HG02610 (cell line): ENCODE measurements around the gene PTMA.
"Not testable (repeated sequence)": the region's sequence is repeated elsewhere in the genome, so short reads cannot be mapped to it uniquely, and the experiment has no call there.

ENCODE experiments used
- ATAC-seq: cut with Tn5 transposase; IDR thresholded peaks from one replicate; pipeline ENCODE4 v1.9.1; 2021; ENCODE audit warnings: mild to moderate bottlenecking, moderate library complexity; ENCODE audit not compliant: unreplicated experiment

The PTMA gene, protein sequence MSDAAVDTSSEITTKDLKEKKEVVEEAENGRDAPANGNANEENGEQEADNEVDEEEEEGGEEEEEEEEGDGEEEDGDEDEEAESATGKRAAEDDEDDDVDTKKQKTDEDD

DNA sequence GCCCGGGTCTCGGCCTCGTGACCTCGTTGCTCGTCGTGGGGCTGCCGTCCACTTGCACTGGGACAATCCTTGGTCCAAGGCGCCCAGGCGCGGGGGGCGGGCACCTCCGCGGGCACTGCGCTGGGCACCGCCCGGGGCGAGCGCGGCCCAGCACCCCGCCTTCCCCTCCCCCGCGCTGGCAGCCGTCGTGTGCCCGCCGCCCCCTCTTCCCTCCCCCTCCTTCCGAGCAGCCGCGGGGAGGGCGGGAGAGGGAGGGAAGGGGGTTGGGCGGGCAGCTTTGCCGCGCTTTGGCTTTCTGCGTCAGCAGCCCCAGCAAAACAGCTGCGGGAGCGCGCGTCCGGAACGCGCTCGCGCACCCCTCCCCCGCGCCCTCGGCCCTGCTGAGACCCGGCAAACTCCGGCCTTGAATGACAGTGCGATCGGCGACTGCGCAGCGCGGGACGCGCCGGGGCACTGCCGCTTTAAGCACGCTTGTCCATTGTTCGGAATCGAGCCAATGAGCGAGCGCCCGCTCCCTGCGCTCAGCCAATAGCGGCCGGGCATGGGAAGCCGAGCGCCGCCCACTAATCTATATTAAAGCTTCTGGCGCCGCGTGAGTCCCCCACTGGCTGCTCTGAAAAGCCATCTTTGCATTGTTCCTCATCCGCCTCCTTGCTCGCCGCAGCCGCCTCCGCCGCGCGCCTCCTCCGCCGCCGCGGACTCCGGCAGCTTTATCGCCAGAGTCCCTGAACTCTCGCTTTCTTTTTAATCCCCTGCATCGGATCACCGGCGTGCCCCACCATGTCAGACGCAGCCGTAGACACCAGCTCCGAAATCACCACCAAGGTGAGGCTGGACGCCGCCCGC, at the start of gene PTMA:
PTMA (plus strand) TSS at position 599 of the 846 bp plus-strand sequence; CDS start at position 781, 182 bp downstream.
- ATAC-seq: peak; percentile 63

DNA sequence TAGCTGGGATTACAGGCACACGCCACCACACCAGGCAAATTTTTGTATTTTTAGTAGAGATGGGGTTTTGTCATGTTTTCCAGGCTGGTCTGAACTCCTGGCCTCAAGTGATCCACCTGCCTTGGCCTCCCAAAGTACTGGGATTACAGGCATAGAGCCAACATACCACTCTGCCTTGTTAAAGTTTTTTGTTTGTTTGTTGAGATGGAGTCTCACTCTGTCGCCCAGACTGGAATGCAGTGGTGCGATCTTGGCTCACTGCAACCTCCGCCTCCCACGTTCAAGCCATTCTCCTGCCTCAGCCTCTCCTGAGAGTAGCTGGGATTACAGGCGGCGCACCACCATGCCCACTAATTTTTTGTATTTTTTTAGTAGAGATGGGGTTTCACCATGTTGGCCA, 48.3 kb upstream of the PTMA start:
- ATAC-seq: not testable (repeated sequence)

- no peak for ATAC-seq
Measured at GRCh38 chr2:231660860-231661259, 47.5 kb upstream of the PTMA start.

GRCh38 chr2:231661422-231662027, 46.8 kb upstream of the PTMA start:
- no peak for ATAC-seq

- peak; percentile 68 for ATAC-seq
Measured at GRCh38 chr2:231662028-231662810, 46.1 kb upstream of the PTMA start.

GRCh38 chr2:231662811-231663457, 45.4 kb upstream of the PTMA start:
- no peak for ATAC-seq

- ATAC-seq: no peak
Measured at GRCh38 chr2:231663458-231664212, 44.7 kb upstream of the PTMA start.

GRCh38 chr2:231664727-231665126, 43.6 kb upstream of the PTMA start:
- ATAC-seq: no peak

DNA sequence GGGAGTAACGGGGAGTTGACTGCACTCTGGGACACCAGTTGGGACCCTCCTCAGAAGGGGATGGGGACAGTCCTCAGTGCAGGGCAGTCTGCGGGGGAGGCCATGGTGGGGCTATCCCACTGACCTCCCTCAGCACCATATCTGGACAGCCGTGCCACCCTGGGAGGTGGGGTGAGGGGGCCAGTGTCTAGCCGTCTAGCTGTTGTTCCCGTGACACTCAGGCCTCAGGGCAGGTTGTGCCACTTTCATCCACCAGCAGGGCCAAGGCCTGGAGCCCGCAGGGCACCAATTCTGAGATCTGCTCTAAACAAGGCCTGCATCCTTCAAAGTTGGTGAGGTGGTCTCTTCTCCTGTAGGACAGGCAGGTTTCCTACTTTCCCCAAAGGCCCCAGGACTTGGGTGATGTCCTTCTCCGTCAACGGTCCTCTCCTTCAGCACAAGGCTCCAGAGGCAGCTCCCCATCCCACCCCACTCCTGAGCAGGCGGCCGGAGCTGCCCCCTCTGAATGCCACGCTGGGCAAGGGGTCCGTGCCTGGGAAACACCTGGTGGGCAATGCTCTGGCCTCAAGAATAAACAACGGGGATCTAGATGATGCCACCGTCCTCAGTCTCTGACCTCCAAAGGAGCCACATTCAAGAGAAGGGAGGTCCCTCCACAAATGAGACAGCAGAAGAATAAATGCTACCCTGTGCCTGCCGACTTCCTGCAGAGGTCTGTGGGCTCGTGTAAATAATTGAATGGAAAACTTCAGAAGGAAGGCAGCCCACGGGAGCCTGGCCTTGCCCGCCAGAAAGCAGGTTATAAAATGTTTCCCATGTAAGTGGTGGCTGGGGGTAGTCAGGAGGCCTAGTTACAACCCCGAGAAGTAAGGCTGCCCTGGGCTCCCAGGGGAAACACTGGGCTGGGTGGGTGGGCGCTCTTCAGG, 42.8 kb upstream of the PTMA start:
- ATAC-seq: no peak

DNA sequence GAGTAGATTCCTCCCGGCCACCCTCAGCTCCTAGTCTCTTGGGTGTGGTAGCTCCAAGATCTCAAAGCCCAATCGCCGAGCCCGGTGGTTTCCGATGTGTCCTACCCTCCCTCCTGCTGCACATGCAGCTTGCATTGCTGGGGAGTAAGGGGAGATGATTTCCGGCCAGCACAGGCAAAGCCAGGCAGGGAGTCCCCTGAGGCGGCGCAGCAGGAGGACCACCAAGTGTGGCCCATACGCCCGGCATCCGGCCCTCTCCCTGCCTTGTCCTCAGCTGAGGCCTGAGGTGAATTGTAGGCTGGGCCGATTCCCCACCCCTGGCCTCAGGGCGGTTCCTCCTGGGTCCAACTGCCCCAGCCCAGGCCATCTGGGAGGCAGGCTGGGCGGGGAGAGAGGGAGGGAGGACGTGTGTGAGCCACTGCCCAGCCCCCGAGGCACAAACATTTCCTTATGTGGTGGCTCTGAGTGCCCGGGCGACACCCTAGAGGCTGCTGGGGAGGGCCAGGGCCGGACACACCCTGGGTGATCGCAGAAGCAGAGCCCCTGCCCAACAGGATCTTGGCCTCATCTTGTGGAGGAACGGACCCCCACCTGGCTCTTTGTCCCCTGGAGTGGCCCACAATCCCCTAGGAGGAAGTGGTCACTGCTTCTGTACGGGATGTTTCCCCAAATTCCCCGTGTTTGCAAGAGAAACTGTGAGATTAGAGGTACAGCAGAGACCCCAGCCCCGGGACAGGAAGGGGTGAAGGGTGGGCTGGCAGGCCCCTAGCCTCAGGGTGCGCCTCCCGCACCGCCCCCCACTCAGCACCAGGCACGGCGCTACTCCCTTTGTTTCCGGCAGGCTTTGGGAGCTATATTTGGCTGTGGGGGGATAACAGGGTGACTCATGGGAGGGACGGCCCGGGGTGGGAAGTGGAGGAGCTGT, 41.9 kb upstream of the PTMA start:
- ATAC-seq: peak; percentile 47

DNA sequence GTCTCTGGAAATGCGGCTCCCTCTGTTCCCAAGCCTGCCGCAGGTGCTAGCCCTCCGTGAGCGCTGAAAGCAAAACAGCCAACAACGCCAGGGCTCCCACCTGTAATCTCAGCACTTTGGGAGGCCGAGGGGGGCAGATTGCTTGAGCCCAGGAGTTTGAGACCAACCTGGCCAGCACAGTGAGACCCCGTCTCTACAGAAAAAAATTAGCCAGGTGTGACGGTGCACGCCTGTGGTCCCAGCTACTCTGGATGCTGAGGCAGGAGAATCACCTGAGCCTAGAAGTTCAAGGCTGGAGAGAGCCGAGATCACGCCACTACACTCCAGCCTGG, 41.3 kb upstream of the PTMA start:
- ATAC-seq: no peak

DNA sequence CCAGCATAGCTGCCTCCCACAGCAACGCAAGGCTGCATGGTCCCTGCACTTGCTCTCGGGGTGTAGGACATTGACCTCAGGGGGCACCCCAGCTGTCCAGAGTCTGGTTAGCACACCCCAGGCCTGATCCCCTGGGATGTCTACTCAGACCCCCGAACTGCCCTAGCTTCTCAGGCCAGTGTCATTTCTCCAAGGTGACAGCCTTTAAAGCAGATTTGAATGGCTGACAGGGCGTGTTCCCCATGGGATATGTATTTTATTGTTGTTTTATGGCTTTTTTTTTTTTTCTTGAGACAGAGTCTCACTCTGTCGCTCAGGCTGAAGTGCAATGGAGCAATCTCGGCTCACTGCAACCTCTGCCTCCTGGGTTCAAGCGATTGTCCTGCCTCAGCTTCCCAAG, 40.8 kb upstream of the PTMA start:
- no peak for ATAC-seq

DNA sequence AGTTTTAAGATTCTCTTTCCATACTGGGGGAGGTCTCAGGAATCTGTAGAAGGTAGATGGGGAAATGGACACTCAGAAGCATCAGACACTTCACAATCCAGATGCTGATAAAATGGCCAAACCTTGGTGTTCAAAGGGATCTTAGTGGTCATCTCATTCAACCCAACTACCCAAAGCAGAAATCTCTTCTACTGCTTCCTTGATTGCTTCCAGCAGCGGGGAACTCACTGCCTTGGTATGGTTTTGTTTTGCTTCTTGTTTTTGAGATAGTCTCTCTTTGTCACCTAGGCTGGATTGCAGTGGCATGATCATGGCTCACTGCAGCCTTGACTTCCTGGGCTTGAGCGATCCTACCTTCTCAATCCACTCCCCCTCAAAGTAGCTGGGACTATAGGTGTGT, 39.3 kb upstream of the PTMA start:
- no peak for ATAC-seq

DNA sequence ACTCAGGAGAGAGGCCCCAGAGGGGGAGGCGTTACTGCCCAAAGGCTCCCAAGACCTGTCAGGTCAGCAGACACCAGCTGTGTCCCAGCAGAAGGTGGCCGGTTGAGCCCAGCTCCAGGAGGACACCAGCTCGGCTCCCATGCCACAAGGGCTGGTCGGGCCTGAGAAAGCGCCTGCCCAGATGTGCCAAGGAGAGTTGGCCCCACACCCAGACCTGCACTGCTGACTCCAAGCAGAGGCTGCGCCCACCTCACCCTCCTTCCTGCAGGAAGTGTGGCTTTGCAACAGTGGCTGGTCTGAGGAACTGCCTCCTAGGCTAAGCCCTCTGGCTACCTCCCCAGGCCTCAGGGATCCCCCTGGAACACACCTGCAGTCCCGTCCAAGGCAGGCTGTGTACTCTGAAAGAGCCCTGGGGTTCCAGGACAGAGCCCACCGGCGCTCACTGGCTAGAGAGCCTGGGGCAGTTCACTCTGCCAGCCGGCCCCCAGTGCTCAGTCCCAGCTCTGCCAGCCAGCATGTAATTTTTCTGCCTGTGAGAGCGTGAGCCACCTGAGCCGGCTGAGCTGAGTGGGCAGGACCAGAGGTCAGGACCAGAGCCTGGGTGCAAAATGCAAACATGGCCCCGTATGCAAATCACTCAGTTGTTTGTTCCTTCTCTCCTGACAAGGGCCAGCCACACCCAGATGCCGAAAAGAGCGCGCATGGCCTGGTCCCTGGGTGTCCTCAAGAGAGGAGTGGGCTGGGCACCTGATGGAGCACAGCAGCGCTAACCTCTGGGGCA, 36.9 kb upstream of the PTMA start:
- peak; percentile 31 for ATAC-seq

DNA sequence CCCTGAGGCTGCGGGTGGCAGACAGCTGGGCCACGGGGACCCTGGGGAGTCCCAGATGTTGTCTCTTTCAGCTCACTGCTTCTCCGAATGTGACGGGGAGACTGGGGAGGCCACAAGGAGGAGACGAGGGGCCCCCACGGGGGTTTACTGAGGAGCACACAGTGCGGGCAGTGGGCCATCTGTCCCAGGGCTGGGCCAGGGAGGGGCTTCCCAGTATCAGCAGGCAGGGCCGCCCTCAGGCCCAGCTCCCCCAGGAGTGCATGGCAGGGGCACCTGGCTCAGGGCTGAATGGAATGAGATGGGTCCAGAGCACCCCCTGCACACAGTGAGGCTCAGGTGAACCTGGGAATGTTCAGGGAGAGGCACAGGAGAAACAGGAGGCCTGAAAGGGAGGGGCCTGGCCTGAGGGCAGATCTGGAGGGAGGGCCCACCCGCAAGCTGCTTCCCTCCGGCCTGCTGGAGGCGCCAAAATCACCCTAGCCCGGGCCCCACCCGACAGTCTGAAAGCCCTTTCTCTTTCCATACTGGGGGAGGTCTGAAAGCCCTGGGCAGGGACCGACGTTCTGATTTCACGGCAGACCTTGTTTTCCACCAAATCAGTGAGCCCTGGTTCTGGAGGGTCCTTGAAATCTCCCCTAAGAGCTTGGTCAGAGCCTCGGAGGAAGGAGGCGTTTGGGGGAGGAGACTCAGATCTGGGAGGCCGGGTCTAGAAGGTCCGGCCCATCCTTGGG, 35.5 kb upstream of the PTMA start:
- peak; percentile 66 for ATAC-seq

DNA sequence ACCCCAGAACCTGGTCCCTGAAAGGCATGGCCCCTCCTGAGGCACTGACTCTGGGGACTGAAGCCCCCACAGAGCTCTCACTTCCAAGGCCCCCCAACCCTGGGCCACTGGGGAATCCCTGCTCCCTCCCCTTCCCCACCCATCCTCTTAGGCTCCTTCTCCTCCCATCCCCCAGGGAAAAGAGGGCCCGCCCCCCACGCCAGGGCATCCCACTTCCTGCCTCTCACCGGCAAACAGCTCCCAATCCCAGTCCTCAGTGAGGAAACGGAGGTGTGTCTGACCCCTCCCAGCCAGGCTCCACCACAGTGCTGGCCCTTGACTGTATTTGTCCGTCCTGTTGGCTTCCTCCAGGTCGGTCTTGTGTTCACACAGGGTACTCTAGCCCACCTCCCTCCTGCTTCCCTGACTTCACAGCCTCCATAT, 35.0 kb upstream of the PTMA start:
- ATAC-seq: no peak
